Bronchus fibroblast of lung (primary cell): ENCODE measurements around the gene ZNF574. TPM values are rescaled to one million over a fixed set of nuclear protein-coding genes. Genes with fewer than 3 reads are reported as not detected.

Experiments used
- total RNA-seq: library from RNA; depleted of rRNA; stranded (reverse); fragments of >200 nt; gene quantifications from 2 replicates; pipeline ENCODE4 v1.2.3, GENCODE V29; 2015

The ZNF574 gene, protein sequence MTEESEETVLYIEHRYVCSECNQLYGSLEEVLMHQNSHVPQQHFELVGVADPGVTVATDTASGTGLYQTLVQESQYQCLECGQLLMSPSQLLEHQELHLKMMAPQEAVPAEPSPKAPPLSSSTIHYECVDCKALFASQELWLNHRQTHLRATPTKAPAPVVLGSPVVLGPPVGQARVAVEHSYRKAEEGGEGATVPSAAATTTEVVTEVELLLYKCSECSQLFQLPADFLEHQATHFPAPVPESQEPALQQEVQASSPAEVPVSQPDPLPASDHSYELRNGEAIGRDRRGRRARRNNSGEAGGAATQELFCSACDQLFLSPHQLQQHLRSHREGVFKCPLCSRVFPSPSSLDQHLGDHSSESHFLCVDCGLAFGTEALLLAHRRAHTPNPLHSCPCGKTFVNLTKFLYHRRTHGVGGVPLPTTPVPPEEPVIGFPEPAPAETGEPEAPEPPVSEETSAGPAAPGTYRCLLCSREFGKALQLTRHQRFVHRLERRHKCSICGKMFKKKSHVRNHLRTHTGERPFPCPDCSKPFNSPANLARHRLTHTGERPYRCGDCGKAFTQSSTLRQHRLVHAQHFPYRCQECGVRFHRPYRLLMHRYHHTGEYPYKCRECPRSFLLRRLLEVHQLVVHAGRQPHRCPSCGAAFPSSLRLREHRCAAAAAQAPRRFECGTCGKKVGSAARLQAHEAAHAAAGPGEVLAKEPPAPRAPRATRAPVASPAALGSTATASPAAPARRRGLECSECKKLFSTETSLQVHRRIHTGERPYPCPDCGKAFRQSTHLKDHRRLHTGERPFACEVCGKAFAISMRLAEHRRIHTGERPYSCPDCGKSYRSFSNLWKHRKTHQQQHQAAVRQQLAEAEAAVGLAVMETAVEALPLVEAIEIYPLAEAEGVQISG
- total RNA-seq, result 16.3 and 16.4 TPM in 2 replicates

DNA sequence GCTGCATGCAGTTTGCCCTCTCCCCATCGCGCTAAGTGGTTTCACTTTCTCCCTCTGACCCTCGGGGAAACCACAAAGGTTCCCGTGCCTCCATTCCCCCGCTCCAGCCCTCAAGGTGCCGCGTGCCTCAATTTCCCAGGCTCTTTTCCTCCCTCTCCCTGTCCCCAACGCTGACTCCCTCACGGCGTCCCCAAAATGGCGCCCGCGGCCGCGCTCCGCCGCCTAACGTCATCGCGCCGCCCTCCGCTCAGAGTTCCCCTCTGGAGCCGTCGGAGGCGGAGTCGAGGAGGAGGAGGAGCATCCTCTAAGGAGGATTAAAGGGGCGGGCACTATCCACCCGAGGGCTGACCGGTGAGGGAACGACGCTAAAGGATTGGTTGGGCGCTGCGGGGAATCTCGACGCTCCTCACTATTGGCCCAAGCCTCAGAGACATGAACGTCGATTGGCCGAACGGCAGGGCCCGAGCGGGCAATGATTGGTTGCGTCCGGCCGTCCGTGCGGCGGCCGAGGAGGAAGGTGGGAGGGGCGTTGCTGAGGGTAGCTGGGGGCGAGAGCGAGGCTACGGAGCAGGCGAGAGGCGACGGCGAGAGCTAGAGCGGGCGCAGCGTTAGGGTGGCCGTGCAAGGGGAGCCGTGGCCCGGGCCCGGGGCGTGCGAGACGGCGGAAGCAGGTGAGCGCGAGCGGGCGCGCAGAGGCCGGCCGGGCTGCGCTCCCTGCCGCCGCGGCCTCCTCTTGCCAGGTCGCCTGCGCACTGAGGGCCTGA is at the start of gene ZNF574:
ZNF574 (plus strand) TSS at position 551 of the 764 bp plus-strand sequence. CDS start 2,441 bp downstream, outside the sequence.

DNA sequence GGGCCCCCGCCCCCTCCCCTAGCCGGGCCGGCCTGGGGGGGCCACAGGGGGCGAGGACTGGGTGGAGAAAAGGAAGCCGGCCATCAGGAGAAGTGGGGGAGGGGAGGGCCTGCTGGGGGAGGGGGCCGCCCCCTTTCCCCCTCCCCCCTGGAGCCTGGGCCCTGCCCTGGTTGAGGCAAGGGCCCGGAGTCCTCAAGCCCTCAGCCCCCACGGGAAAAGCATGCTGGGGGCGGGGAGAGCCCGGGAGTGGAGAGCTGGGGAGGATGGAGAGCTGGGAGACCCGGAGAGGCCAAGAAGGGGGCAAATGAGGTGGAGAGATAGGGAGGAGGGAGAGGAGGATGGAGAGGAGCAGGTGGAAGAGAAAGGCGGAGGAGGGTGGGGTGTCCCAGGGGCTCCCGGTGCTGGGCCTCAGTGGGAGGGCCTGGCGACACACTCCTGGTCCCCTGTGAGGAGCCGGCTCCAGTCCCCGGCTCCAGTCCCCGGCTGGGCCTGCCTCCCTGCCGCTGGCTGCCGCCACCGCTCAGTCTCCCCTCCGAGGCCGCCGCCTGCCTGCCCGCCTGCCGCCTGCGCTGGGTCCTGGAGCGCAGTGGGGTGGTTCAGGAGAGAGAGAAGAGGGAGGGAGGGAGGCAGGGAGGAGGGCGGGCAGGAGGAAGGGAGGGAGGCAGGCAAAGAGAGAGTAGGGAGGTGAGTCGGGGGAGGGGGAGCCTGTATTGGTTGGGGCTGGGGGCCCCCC is 6.2 kb upstream of the ZNF574 start, which contains the start of gene GRIK5:
GRIK5 (minus strand) TSS at position 588 of the 733 bp plus-strand sequence. CDS start 4,436 bp downstream, outside the sequence.

Other genes starting within 250 kb of the ZNF574 start
- gene LYPD4, start 231.5 kb upstream of the ZNF574 start, total RNA-seq, result not detected in 2 replicates
- gene DMRTC2, start 231.1 kb upstream of the ZNF574 start, total RNA-seq, result not detected in 2 replicates
- 1,890 and 2,099 TPM in 2 replicates for gene RPS19, start 215.9 kb upstream of the ZNF574 start, total RNA-seq
- gene CD79A, start 198.9 kb upstream of the ZNF574 start, total RNA-seq, result under 0.01 and 0.45 TPM in 2 replicates
- 54.0 and 56.3 TPM in 2 replicates for gene ARHGEF1, start 193.0 kb upstream of the ZNF574 start, total RNA-seq
- gene ERFL, start 147.7 kb upstream of the ZNF574 start, total RNA-seq, result under 0.01 TPM in 2 replicates
- gene RABAC1, start 116.8 kb upstream of the ZNF574 start, total RNA-seq, result 280 and 302 TPM in 2 replicates
- 0.15 and 0.17 TPM in 2 replicates for gene ATP1A3, start 81.9 kb upstream of the ZNF574 start, total RNA-seq
- gene GRIK5, start 6.0 kb upstream of the ZNF574 start, total RNA-seq, result 0.34 and 1.0 TPM in 2 replicates
- gene POU2F2, start 56.3 kb downstream of the ZNF574 start, total RNA-seq, result 0.17 and 1.2 TPM in 2 replicates
- 25.0 and 25.7 TPM in 2 replicates for gene DEDD2, start 141.5 kb downstream of the ZNF574 start, total RNA-seq
- gene ZNF526, start 144.1 kb downstream of the ZNF574 start, total RNA-seq, result 7.9 and 8.0 TPM in 2 replicates
- gene GSK3A, start 166.4 kb downstream of the ZNF574 start, total RNA-seq, result 19.3 and 20.3 TPM in 2 replicates
- gene ERF, start 179.0 kb downstream of the ZNF574 start, total RNA-seq, result 45.9 and 47.0 TPM in 2 replicates
- gene CIC, start 193.1 kb downstream of the ZNF574 start, total RNA-seq, result 53.2 and 53.3 TPM in 2 replicates
- gene PRR19, start 226.0 kb downstream of the ZNF574 start, total RNA-seq, result 0.84 and 1.0 TPM in 2 replicates
- gene PAFAH1B3, start 226.5 kb downstream of the ZNF574 start, total RNA-seq, result 88.8 and 92.5 TPM in 2 replicates
- 0.17 TPM in 1 of 2 replicates, not detected in the other for gene TMEM145, start 237.1 kb downstream of the ZNF574 start, total RNA-seq
- gene MEGF8, start 249.5 kb downstream of the ZNF574 start, total RNA-seq, result 18.4 and 19.7 TPM in 2 replicates